ENCODE measurements around the gene PPM1A.
A peak's percentile ranks its signal among the peaks of the same experiment; 100 is the strongest.

PPM1A gene

DNA sequence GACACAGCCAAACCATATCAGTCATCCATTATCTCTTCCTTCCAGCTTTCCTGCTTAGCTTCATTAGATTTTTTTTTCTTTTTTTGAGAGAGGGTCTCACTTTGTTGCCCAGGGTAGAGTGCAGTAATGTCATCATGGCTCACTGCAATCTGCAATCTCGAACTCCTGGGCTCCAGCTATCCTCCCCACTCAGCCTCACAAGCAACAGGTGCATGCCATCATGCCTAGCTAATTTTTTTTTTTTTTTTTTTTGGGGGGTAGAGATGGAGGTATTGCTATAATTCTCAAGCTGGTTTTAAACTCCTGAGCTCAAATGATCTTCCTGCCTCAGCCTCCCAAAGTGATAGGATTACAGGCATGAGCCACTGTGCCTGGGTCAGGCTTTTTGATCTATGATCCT is 38.3 kb upstream of the PPM1A start:
- Histone ChIP-seq H3K9me3 (ENCODE audit: low read length) (no peaks in the 10 kb centered on the region), H3K4me2 (ENCODE audit: low read length) (no peak overlapping the region), H2AFZ (ENCODE audit: low read length) (no peak overlapping the region), H3K4me1 (ENCODE audit: insufficient read depth, low read length, severe bottlenecking) (peaks cover 43% of the 10 kb centered on the region), H3K36me3 (ENCODE audit: insufficient read depth, low read length) (no peaks in the 10 kb centered on the region; the same call in 1 of the 2 replicates), H3K9ac (ENCODE audit: low read length) (no peak overlapping the region), H4K20me1 (ENCODE audit: insufficient read depth, low read length) (no peaks in the 10 kb centered on the region), H3K9me2 (ENCODE audit: low read depth, low read length) (no peaks in the 10 kb centered on the region), H3K27ac (ENCODE audit: low read depth, low read length, poor library complexity, severe bottlenecking) (no peak overlapping the region), H3K79me2 (ENCODE audit: insufficient read depth, low read length) (no peaks in the 10 kb centered on the region), H3K4me3 (ENCODE audit: low read depth, low read length, poor library complexity, severe bottlenecking) (no peak overlapping the region), H3K27me3 (ENCODE audit: insufficient read depth, low read length) (no peaks in the 10 kb centered on the region), H3F3A (ENCODE audit: insufficient read depth, low read length) (no peaks in the 10 kb centered on the region)
- TF ChIP-seq EZH2 (IDR thresholded peaks at IDR 0.05; ENCODE audit: borderline replicate concordance, low read length): no peak
- TF ChIP-seq, protein P1, sequence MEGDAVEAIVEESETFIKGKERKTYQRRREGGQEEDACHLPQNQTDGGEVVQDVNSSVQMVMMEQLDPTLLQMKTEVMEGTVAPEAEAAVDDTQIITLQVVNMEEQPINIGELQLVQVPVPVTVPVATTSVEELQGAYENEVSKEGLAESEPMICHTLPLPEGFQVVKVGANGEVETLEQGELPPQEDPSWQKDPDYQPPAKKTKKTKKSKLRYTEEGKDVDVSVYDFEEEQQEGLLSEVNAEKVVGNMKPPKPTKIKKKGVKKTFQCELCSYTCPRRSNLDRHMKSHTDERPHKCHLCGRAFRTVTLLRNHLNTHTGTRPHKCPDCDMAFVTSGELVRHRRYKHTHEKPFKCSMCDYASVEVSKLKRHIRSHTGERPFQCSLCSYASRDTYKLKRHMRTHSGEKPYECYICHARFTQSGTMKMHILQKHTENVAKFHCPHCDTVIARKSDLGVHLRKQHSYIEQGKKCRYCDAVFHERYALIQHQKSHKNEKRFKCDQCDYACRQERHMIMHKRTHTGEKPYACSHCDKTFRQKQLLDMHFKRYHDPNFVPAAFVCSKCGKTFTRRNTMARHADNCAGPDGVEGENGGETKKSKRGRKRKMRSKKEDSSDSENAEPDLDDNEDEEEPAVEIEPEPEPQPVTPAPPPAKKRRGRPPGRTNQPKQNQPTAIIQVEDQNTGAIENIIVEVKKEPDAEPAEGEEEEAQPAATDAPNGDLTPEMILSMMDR (IDR thresholded peaks at IDR 0.05; ENCODE audit: low read length): no peak

DNA sequence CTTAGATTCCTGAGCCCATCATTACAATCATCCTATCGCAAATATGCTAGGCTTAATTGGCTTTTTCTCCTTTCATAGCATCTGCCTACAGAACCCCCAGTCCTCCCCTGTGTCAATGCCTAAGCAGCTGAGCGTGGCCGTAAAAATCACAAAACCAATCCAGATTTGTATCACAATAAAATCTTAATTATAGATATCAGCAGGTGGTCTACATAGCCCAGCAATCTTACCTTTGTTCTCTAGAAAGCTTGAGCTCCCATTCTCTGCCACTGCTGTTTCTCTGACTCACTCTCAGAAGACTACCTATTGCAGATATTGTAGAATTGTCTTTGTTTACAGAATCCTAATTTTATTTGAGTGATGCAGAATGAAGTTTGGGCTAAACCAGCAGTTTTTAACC is 37.9 kb upstream of the PPM1A start:
- no peak overlapping the region for H2AFZ ChIP-seq (ENCODE audit: low read length)

DNA sequence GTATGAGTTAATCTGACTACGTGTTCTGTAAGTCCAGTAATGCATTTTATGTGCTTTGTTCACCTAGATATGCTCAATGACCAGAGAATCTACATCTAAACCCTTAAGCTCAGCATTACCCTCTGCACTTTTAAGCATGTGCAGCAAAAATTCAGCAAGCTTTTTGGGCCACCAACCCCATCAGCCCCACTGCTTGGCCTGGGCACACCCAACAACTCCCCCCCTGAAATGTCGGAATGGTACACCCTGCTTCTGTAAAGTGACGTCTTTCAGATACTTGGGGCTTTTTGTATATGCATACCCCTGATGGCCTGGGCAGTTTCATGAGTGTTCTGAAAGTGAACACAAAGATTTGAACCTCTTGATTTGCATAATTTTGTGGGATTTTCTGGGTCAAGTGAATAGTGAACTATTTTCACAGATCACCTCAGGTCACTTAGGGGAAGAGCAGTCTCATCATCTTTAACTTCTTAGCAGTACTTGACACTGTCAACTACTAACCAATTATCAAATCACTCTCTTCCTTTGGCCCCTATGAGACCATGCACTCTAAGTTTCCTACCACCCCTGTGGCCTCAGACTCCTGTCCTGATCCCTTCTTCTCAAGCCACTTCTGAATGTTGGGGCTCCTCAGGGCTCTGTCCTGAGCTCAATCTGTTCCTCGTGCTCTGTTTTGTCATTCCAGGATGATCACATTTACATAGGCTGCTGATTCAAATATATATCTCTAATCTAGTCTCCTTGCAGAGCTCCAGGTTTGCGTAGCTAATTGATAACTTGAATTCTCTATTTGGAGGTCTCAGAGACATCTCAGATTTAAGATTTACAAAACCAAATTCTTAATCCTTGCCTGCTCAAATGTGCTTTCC is 36.3 kb upstream of the PPM1A start:
- Histone ChIP-seq H3K4me3 (ENCODE audit: low read depth, low read length, poor library complexity, severe bottlenecking) (no peak overlapping the region), H3K9me3 (ENCODE audit: low read length) (no peaks in the 10 kb centered on the region), H3K4me1 (ENCODE audit: insufficient read depth, low read length, severe bottlenecking) (peaks cover 58% of the 10 kb centered on the region), H3K79me2 (ENCODE audit: insufficient read depth, low read length) (no peaks in the 10 kb centered on the region), H3K9ac (ENCODE audit: low read length) (peak overlapping the region; percentile 5; the same call in 1 of the 2 replicates), H3K36me3 (ENCODE audit: insufficient read depth, low read length) (no peaks in the 10 kb centered on the region; the same call in 1 of the 2 replicates), H2AFZ (ENCODE audit: low read length) (peak overlapping the region; percentile 9; the same call in 1 of the 2 replicates), H3K27ac (ENCODE audit: low read depth, low read length, poor library complexity, severe bottlenecking) (peak overlapping the region; percentile 78), H3K27me3 (ENCODE audit: insufficient read depth, low read length) (no peaks in the 10 kb centered on the region), H3K9me2 (ENCODE audit: low read depth, low read length) (no peaks in the 10 kb centered on the region), H4K20me1 (ENCODE audit: insufficient read depth, low read length) (no peaks in the 10 kb centered on the region), H3K4me2 (ENCODE audit: low read length) (peak overlapping the region; percentile 20), H3F3A (ENCODE audit: insufficient read depth, low read length) (no peaks in the 10 kb centered on the region)
- TF ChIP-seq EZH2 (IDR thresholded peaks at IDR 0.05; ENCODE audit: borderline replicate concordance, low read length): no peak
- TF ChIP-seq, protein P1 (IDR thresholded peaks at IDR 0.05; ENCODE audit: low read length): no peak

More for the DNA sequence above, 37.9 kb upstream of the PPM1A start:
- no peaks in the 10 kb centered on the region for H3K9me3 ChIP-seq (ENCODE audit: low read length)
- peak overlapping the region; percentile 78 for H3K27ac ChIP-seq (ENCODE audit: low read depth, low read length, poor library complexity, severe bottlenecking)
- no peaks in the 10 kb centered on the region for H3K79me2 ChIP-seq (ENCODE audit: insufficient read depth, low read length)
- no peaks in the 10 kb centered on the region for H3K9me2 ChIP-seq (ENCODE audit: low read depth, low read length)
- peaks cover 43% of the 10 kb centered on the region for H3K4me1 ChIP-seq (ENCODE audit: insufficient read depth, low read length, severe bottlenecking)
- H3F3A ChIP-seq (ENCODE audit: insufficient read depth, low read length): no peaks in the 10 kb centered on the region
- H3K9ac ChIP-seq (ENCODE audit: low read length): no peak overlapping the region
- no peaks in the 10 kb centered on the region for H4K20me1 ChIP-seq (ENCODE audit: insufficient read depth, low read length)
- TF ChIP-seq, protein P1 (IDR thresholded peaks at IDR 0.05; ENCODE audit: low read length): no peak
- TF ChIP-seq EZH2 (IDR thresholded peaks at IDR 0.05; ENCODE audit: borderline replicate concordance, low read length): no peak
- no peaks in the 10 kb centered on the region; the same call in 1 of the 2 replicates for H3K36me3 ChIP-seq (ENCODE audit: insufficient read depth, low read length)
- no peaks in the 10 kb centered on the region for H3K27me3 ChIP-seq (ENCODE audit: insufficient read depth, low read length)
- no peak overlapping the region for H3K4me2 ChIP-seq (ENCODE audit: low read length)
- H3K4me3 ChIP-seq (ENCODE audit: low read depth, low read length, poor library complexity, severe bottlenecking): no peak overlapping the region

Measured in OCI-LY1 (cell line).